ENCODE results near the gene LHX3. TPM values are rescaled to one million over a fixed set of nuclear protein-coding genes. Genes with fewer than 3 reads are reported as not detected.

LHX3 gene
- total and polyA plus RNA-seq, 4 donors = not detected

DNA sequence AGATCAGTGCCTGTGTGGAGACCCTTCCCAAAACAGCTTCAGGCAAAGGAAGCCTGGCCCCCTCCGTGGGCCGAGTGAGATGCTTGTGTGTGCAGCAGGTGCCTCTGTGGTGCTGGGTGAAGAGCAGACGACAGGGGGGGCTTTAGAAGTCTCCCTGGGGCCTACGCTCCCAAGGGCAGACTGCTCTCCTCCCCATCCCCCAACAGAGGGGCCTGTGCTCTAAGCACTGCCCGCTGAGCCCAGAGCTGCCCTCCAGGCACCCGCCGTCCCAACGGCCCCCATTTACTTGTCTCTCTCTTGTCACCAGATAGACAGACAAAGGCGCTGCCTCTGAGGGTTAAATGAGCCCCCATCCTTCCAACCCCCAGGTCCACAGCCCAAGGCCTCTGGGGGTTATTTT is 2.7 kb upstream of the LHX3 start:
- WGBS, 2 donors = 87 to 89% methylated on average over 9 of the region's 9 CpGs
- TF ChIP-seq, protein P1, sequence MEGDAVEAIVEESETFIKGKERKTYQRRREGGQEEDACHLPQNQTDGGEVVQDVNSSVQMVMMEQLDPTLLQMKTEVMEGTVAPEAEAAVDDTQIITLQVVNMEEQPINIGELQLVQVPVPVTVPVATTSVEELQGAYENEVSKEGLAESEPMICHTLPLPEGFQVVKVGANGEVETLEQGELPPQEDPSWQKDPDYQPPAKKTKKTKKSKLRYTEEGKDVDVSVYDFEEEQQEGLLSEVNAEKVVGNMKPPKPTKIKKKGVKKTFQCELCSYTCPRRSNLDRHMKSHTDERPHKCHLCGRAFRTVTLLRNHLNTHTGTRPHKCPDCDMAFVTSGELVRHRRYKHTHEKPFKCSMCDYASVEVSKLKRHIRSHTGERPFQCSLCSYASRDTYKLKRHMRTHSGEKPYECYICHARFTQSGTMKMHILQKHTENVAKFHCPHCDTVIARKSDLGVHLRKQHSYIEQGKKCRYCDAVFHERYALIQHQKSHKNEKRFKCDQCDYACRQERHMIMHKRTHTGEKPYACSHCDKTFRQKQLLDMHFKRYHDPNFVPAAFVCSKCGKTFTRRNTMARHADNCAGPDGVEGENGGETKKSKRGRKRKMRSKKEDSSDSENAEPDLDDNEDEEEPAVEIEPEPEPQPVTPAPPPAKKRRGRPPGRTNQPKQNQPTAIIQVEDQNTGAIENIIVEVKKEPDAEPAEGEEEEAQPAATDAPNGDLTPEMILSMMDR (IDR thresholded peaks at IDR 0.05; ENCODE audit: control extremely low read depth, extremely low read depth) = no peak
- no peak overlapping the region for H3K27ac ChIP-seq (ENCODE audit: low read depth in 1 of 2, low read length in 1 of 2)
- no peaks in the 10 kb centered on the region for H3K4me1 ChIP-seq (ENCODE audit: control insufficient read depth in 5 of 5, insufficient read depth in 5 of 5, low read length in 5 of 5)
- H3K27me3 ChIP-seq (ENCODE audit: control insufficient read depth in 3 of 3, insufficient read depth in 3 of 3, low read length in 2 of 3) = peaks cover 7 to 22% (median 16%) of the 10 kb centered on the region in 3 donors
- DNase-seq (no peak), ATAC-seq (ENCODE audit: insufficient read depth, low FRiP score) (no peak)
- H3K9me3 ChIP-seq (ENCODE audit: control insufficient read depth in 4 of 4, insufficient read depth in 3 of 4, low read length in 3 of 4) = peaks cover 0 to 9% (median 0%) of the 10 kb centered on the region in 4 donors
- H3K9ac ChIP-seq (ENCODE audit: insufficient read depth in 1 of 2, low read length in 2 of 2) = no peak overlapping the region
- peaks cover 0 to 20% (median 2%) of the 10 kb centered on the region in 4 donors for H3K36me3 ChIP-seq (ENCODE audit: control insufficient read depth in 4 of 4, insufficient read depth in 4 of 4, low read length in 4 of 4)
- H3K4me3 ChIP-seq = no peak overlapping the region

DNA sequence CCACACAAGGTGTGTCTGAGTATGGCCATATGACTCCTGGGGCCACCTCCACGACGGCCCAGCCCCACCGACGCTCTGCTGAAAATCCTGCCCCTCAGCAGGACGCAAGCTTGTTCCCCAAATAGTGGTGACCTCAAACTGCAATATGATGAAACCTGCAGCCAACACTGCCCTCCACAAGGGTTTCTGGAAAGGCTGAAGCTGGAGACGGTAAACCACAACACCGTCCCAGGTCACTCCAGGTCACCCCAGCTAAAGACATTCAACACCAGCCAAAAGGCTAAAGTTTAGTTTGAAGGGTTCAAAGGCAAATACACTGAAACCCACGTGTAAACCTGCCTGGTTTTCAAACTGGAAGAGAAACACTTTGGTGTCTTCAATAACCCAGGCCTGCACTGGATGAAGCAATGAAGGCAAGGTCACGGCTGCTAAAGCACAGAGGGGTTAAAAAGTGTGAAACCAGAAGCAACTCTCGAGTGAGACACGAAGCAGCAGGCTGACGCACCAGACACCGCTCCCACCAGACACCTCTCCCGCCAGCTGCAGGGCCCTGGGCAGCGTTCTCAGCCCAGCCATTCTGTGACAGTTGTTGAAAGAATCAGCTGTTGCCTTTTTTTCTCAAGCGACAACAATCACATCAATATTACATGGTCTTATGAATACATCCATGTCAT is 1.8 kb upstream of the LHX3 start:
- no peak overlapping the region for H3K9ac ChIP-seq (ENCODE audit: insufficient read depth in 1 of 2, low read length in 2 of 2)
- H3K4me1 ChIP-seq (ENCODE audit: control insufficient read depth in 5 of 5, insufficient read depth in 5 of 5, low read length in 5 of 5) = no peaks in the 10 kb centered on the region
- no peak overlapping the region for H3K27ac ChIP-seq (ENCODE audit: low read depth in 1 of 2, low read length in 1 of 2)
- TF ChIP-seq, protein P1 (IDR thresholded peaks at IDR 0.05; ENCODE audit: control extremely low read depth, extremely low read depth) = no peak
- ATAC-seq (ENCODE audit: insufficient read depth, low FRiP score) (no peak), DNase-seq (no peak)
- WGBS, 2 donors = 38 to 69% methylated on average over 16 of the region's 16 CpGs
- H3K36me3 ChIP-seq (ENCODE audit: control insufficient read depth in 4 of 4, insufficient read depth in 4 of 4, low read length in 4 of 4) = peaks cover 0 to 19% (median 2%) of the 10 kb centered on the region in 4 donors
- peaks cover 0 to 9% (median 0%) of the 10 kb centered on the region in 4 donors for H3K9me3 ChIP-seq (ENCODE audit: control insufficient read depth in 4 of 4, insufficient read depth in 3 of 4, low read length in 3 of 4)
- H3K4me3 ChIP-seq = no peak overlapping the region
- peaks cover 7 to 27% (median 22%) of the 10 kb centered on the region in 3 donors for H3K27me3 ChIP-seq (ENCODE audit: control insufficient read depth in 3 of 3, insufficient read depth in 3 of 3, low read length in 2 of 3)

DNA sequence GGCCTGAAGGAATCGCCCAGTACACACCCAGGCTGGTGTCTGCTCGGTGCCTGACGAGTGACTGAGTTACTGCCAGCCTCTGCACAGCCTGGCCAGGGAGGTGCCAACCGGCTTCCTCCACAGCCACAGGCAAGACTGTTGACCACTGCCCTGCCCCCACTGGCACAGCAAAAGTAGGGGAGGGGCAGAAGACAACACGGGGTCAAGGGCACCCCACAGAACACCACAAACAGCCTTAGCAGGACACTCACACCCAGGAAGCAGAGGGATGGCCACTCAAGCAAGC is 722 bp upstream of the LHX3 start:
- TF ChIP-seq, protein P1 (IDR thresholded peaks at IDR 0.05; ENCODE audit: control extremely low read depth, extremely low read depth) = no peak
- DNase-seq = no peak
- H3K4me1 ChIP-seq (ENCODE audit: control insufficient read depth in 5 of 5, insufficient read depth in 5 of 5, low read length in 5 of 5) = no peaks in the 10 kb centered on the region
- ATAC-seq (ENCODE audit: insufficient read depth, low FRiP score) = no peak
- peaks cover 0 to 9% (median 0%) of the 10 kb centered on the region in 4 donors for H3K36me3 ChIP-seq (ENCODE audit: control insufficient read depth in 4 of 4, insufficient read depth in 4 of 4, low read length in 4 of 4)
- no peak overlapping the region for H3K4me3 ChIP-seq
- H3K27me3 ChIP-seq (ENCODE audit: control insufficient read depth in 3 of 3, insufficient read depth in 3 of 3, low read length in 2 of 3) = peaks cover 16 to 37% (median 33%) of the 10 kb centered on the region in 3 donors
- H3K9me3 ChIP-seq (ENCODE audit: control insufficient read depth in 4 of 4, insufficient read depth in 3 of 4, low read length in 3 of 4) = peaks cover 0 to 9% (median 0%) of the 10 kb centered on the region in 4 donors
- H3K27ac ChIP-seq (ENCODE audit: low read depth in 1 of 2, low read length in 1 of 2) = no peak overlapping the region
- 77 to 89% methylated on average over 5 of the region's 5 CpGs for WGBS, 2 donors
- H3K9ac ChIP-seq (ENCODE audit: insufficient read depth in 1 of 2, low read length in 2 of 2) = no peak overlapping the region
